GM19324 (cell line): ENCODE data around the gene PZP.
"Not testable (repeated sequence)": the region's sequence is repeated elsewhere in the genome, so short reads cannot be mapped to it uniquely, and the experiment has no call there.

Experiments
- ATAC-seq: cut with Tn5 transposase; IDR thresholded peaks from one replicate; pipeline ENCODE4 v1.9.1; 2021; ENCODE audit warnings: mild to moderate bottlenecking, moderate library complexity; ENCODE audit not compliant: unreplicated experiment, low FRiP score

Gene PZP

GRCh38 chr12:9208229-9208628 is at the start of gene PZP:
Gene PZP, minus strand, starts transcription at chr12:9208395. Its CDS starts 54 bp downstream, at chr12:9208341.
- no peak for ATAC-seq

GRCh38 chr12:9256758-9257405 is 48.7 kb upstream of the PZP start:
- no peak for ATAC-seq

DNA sequence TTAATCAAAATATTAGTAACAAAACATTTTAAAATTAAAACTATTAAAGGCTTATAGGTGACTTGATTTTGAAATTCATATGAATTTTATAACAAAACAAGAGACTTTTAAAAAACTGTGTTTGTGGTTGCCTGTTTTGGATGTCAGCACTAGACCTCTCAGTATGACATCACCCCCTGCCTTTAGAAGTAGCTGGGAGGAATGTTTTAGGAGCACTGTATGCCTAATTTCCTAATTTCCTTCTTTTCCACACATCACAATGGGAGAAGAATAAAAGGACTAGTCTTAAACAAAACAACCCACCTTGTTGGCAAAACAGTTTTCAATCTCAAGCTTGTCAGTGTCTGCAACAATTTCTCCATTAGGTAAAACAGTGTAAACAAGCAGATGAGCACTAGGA is 48.1 kb upstream of the PZP start:
- no peak for ATAC-seq

DNA sequence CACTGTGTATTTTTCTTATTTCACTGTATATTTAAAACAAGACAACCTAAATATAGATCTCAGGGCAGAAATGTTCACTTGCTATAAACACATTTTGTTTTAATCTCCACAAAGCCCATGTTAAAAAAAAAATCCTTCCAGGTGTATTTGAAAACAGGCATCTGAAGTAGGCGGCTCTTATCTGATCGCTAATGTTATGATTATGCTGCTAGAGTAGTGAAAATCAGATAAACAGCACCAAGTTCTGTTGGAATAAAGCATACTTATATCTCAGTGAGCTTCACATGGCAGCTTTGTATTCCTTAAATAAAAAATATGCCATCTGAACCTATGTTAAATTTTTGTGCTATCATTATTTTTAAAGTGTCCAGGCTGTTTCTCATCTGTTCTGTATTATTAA is 47.6 kb upstream of the PZP start:
- ATAC-seq, result no peak

- no peak for ATAC-seq
Observed at GRCh38 chr12:9253464-9253863, 45.3 kb upstream of the PZP start.

GRCh38 chr12:9252791-9253190 is 44.6 kb upstream of the PZP start:
- ATAC-seq, result not testable (repeated sequence)

GRCh38 chr12:9252256-9252655 is 44.1 kb upstream of the PZP start:
- ATAC-seq, result no peak

DNA sequence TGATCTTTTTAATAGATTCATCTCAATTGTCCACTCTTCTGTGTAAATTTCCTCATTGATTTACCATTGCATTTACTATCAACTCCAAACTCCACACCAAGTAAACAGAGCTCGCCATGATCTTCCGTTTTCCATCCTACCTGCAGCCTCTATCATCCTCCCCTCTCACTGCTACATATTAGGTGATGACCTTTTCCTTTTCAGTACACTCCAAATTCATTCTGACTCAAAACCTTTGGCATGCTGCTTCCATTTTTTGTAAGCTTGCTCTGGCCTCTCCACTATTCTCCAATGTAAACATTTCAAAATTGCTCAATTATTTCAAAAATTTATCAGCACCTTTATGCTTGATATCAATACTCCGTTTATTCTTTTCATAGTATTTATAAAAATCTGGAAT is 40.2 kb upstream of the PZP start:
- no peak for ATAC-seq

DNA sequence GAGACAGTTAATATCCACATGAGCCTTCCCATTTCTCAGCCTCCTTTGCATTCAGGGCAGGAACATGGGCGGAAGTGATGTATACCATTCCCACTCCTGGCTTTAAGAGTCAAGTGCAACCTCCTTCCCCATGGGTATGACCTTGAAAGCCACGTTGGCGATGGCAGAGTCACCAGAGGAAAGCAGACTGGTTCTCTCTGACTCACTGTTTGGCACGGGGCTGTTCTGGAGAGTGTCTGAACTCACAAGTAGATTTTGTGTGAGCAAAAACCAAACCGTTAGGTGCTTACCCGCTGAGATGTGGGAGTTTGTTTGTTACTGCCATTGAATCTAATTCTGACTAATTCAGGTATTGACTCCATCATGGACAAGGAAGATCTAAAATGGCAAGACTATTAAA is 36.7 kb upstream of the PZP start:
- no peak for ATAC-seq

GRCh38 chr12:9243999-9244649 is 35.9 kb upstream of the PZP start:
- ATAC-seq, result no peak

DNA sequence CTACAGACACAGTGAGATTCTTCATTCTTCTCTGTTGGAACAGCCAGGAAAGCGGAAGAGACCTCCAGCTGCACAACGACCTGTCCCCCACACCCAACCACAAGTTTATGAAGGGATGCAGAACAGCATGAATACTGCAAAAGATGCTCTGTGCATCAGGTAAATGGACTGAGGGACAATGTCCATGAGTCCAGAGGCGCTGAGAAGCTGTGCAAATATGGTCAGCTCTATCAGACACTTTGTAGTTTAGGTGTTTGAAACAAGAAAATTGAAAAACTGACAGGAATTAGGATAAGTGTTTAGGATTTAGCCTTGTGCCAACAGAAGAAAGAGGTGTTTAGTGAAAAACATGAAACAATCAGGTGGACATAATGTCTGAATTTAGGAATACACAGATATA is 33.1 kb upstream of the PZP start:
- ATAC-seq, result no peak

- no peak for ATAC-seq
Observed at GRCh38 chr12:9240776-9241175, 32.6 kb upstream of the PZP start.

DNA sequence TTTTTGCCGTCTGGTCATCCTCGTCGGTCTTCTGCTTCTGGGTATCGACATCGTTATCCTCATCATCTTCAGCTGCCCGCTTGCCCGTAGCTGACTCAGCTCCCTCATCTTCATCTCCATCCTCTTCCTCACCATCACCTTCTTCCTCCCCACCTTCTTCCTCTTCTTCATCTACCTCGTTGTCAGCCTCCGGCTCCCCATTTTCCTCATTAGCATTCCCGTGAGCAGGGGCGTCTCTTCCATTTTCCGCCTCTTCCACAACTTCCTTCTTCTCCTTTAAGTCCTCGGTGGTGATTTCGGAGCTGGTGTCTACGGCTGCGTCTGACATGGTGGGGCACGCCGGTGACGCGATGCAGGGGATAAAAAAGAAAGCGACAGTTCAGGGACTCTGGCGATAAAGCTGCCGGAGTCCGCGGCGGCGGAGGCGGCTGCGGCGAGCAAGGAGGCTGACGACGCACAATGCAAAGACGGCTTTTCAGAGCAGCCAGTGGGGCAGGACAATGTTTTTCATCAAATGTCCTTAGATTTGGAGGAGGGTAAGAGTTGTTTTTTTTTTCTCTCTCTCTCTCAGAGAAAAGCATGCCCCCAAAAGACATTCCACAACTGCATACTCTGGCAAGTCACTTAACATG is 31.9 kb upstream of the PZP start:
- ATAC-seq, result not testable (repeated sequence)

- ATAC-seq, result no peak
Observed at GRCh38 chr12:9237286-9237685, 29.1 kb upstream of the PZP start.

DNA sequence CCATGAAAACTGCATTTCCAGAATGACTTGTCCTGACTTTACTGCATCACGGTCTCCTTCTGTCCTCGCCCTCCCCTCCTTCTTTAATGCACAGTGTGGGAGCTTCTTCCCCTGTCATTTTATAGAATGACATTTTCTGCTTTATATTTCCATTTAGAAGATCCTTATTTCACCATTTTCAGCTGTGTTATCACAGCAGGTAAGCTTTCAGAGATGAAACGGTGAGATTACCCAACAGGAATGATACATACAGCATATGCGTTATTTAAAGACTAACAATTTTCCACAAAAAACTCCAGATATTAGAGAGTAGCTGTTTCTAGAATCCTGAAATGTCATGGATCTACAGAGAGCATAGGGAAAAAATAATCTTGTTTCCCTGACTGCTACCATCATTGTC is 27.3 kb upstream of the PZP start:
- no peak for ATAC-seq

DNA sequence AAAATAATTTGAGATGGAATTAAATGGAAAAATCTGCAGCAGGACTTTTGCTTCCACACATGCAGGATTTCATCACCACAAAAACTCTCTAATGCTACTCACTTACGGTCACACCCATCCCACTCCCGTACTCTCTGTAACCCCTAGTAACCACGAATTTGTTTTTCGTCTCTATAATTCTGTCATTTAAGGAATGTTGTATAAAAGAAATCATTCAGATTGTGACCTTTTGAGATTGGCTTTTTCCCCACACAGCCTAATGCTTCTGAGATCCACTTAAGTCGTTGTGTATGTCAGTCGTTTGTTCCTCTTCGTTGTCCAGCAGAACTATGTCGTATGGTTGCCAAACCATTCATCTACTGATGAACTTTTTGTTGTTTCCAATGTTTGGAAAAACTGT is 19.8 kb upstream of the PZP start:
- ATAC-seq, result no peak

DNA sequence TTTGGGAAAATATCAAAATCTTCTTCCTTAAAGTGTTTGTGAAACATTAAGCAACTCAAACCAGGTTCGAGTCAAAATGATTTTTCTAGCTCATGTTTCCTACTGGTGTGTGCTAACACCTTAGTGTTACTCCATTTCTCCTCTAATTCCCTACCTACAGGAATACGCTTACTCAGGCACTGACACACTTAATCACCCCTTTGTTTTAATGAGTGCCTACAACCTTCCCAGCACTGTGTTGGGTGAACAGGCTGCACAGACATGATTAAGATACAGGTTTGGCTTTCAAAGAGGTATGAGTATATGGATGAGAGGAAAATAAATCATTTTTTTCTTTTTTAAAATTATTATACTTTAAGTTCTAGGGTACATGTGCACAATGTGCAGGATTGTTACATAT is 15.6 kb upstream of the PZP start:
- no peak for ATAC-seq

DNA sequence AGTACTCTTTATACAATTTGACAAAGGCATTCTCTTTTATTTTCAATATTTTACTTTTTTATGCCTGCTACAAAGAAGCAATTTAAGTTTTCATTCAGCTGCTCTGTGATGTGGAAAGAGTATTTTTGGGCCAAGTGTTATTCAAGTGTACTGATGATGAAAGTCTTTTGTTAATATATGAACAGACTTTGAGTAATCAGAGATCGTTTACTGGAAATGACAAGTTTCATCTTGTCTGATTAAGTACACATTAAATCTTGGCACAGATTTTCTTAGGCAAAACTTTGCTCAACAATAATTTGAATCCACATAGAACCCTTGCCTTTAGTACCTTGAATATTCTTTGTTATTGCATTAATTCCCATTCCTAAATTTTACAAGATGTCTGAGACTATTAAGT is 13.3 kb upstream of the PZP start:
- ATAC-seq, result no peak

- ATAC-seq, result not testable (repeated sequence)
Observed at GRCh38 chr12:9221011-9221410, 12.8 kb upstream of the PZP start.

DNA sequence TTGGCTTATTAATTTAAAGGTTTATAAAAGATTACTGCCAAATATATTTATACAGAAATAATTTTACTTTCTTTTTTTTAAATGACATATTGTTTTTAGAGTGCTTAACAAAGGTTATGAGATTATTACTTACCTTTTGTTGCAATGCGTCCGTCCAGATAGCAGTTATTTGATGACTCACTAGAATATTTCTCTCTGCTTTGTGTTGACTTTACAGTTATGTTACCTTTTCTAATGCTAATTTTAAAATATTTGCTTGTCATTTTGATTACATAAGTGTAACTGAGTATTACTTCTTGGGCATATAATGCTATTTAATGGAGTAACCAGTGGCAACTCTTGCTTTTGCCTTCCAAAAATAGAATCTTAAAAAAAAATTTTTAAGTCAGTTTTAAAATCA is 6.3 kb upstream of the PZP start:
- ATAC-seq, result no peak

GRCh38 chr12:9211687-9212086 is 3.5 kb upstream of the PZP start:
- no peak for ATAC-seq

GRCh38 chr12:9204380-9204779 is 3.8 kb downstream of the PZP start:
- no peak for ATAC-seq
